HUDEP-2 (cell line): ENCODE results near the gene FRMD8.

Source experiments
- DNase-seq, 76 experiments: peaks; one replicate each; lab custom pipeline; 2025; ENCODE audit not compliant: unreplicated experiment in 76 of 76; lab: John Stamatoyannopoulos, UW

The FRMD8 gene

GRCh38 chr11:65411681-65412070, 25.2 kb downstream of the FRMD8 start:
- no peak for DNase-seq

GRCh38 chr11:65412271-65413076, 26.0 kb downstream of the FRMD8 start:
- DNase-seq: no peak

GRCh38 chr11:65413077-65413664, 26.7 kb downstream of the FRMD8 start:
- DNase-seq: peak in 1 of 76 experiments; percentile 0

GRCh38 chr11:65414776-65415498, 28.5 kb downstream of the FRMD8 start:
- DNase-seq: peak in 1 of 76 experiments; percentile 1

- DNase-seq: no peak
These were observed 29.3 kb downstream of the FRMD8 start for GRCh38 chr11:65415499-65416340.

GRCh38 chr11:65416341-65416824, 29.9 kb downstream of the FRMD8 start:
- peak in 70 of 76 experiments; percentile 22 to 93 (median 82) for DNase-seq

- peak in 6 of 76 experiments; percentile 11 to 51 (median 24) for DNase-seq
These were observed 30.6 kb downstream of the FRMD8 start for GRCh38 chr11:65416841-65417701.

- DNase-seq: peak in 9 of 76 experiments; percentile 13 to 45 (median 20)
These were observed 31.4 kb downstream of the FRMD8 start for GRCh38 chr11:65417702-65418430.

GRCh38 chr11:65418431-65418680, 31.9 kb downstream of the FRMD8 start:
- peak in 4 of 76 experiments; percentile 14 to 74 (median 38) for DNase-seq

- DNase-seq: peak in 75 of 76 experiments; percentile 70 to 99 (median 97)
These were observed 32.4 kb downstream of the FRMD8 start for GRCh38 chr11:65418681-65419459.

GRCh38 chr11:65419460-65419771, 33.0 kb downstream of the FRMD8 start:
- DNase-seq: peak in 6 of 76 experiments; percentile 45 to 82 (median 58)

GRCh38 chr11:65419772-65420481, 33.5 kb downstream of the FRMD8 start:
- DNase-seq: peak in 67 of 76 experiments; percentile 24 to 85 (median 70)

GRCh38 chr11:65420506-65420905, 34.1 kb downstream of the FRMD8 start:
- DNase-seq: peak in 1 of 76 experiments; percentile 47

GRCh38 chr11:65420979-65421793, 34.7 kb downstream of the FRMD8 start:
- DNase-seq: peak in 75 of 76 experiments; percentile 77 to 97 (median 92)

- peak in 75 of 76 experiments; percentile 51 to 99 (median 95) for DNase-seq
These were observed 35.6 kb downstream of the FRMD8 start for GRCh38 chr11:65421794-65422632.
